ENCODE data around the gene DHCR7. TPM values are rescaled to one million over a fixed set of nuclear protein-coding genes. Genes with fewer than 3 reads are reported as not detected.

The DHCR7 gene
- polyA plus RNA-seq, 1 donor from 2014 or later: 30.1 TPM

GRCh38 chr11:71395774-71396173, 52.4 kb downstream of the DHCR7 start:
- Histone ChIP-seq H3K79me2 (replicated peaks; ENCODE audit: insufficient read depth, low read length) (no peaks in the 10 kb centered on the region), H3K27ac (ENCODE audit: low read length) (no peak overlapping the region), H3K9ac (ENCODE audit: low read length) (no peak overlapping the region), H3K4me2 (ENCODE audit: low read length) (no peak overlapping the region), H3K9me2 (ENCODE audit: insufficient read depth, low read length) (no peaks in the 10 kb centered on the region), H3K36me3 (ENCODE audit: insufficient read depth, low read length) (no peaks in the 10 kb centered on the region), H3K9me3 (ENCODE audit: low read length) (no peaks in the 10 kb centered on the region), H3K4me3 (ENCODE audit: low read length) (no peak overlapping the region), H3K27me3 (ENCODE audit: insufficient read depth, low read depth, low read length) (no peaks in the 10 kb centered on the region), H3F3A (ENCODE audit: insufficient read depth, low read length, poor library complexity, severe bottlenecking) (no peaks in the 10 kb centered on the region), H4K20me1 (ENCODE audit: insufficient read depth) (no peaks in the 10 kb centered on the region), H2AFZ (ENCODE audit: low read depth, low read length) (no peak overlapping the region)
- no peak for TF ChIP-seq EZH2 (IDR thresholded peaks at IDR 0.05; ENCODE audit: borderline replicate concordance, insufficient read depth, low read length, poor library complexity, severe bottlenecking)

GRCh38 chr11:71395263-71395560, 53.0 kb downstream of the DHCR7 start:
- no peak overlapping the region for H3K4me3 ChIP-seq (ENCODE audit: low read length)
- no peaks in the 10 kb centered on the region for H3K27me3 ChIP-seq (ENCODE audit: insufficient read depth, low read depth, low read length)
- no peaks in the 10 kb centered on the region for H3K9me2 ChIP-seq (ENCODE audit: insufficient read depth, low read length)
- TF ChIP-seq RAD21 (conservative IDR thresholded peaks at IDR 0.05): no peak
- no peak for TF ChIP-seq REST (IDR thresholded peaks at IDR 0.05; ENCODE audit: borderline replicate concordance)
- no peak for TF ChIP-seq CTCF (IDR thresholded peaks at IDR 0.05; ENCODE audit: poor library complexity, severe bottlenecking)
- no peak for TF ChIP-seq EP300 (conservative IDR thresholded peaks at IDR 0.05; ENCODE audit: poor library complexity, severe bottlenecking)
- TF ChIP-seq SMC3 (conservative IDR thresholded peaks at IDR 0.05; ENCODE audit: poor library complexity): no peak
- no peak overlapping the region for H3K4me2 ChIP-seq (ENCODE audit: low read length)
- H4K20me1 ChIP-seq (ENCODE audit: insufficient read depth): no peaks in the 10 kb centered on the region
- no peak overlapping the region for H2AFZ ChIP-seq (ENCODE audit: low read depth, low read length)
- no peaks in the 10 kb centered on the region for H3F3A ChIP-seq (ENCODE audit: insufficient read depth, low read length, poor library complexity, severe bottlenecking)
- H3K36me3 ChIP-seq (ENCODE audit: insufficient read depth, low read length): no peaks in the 10 kb centered on the region
- no peak overlapping the region for H3K9ac ChIP-seq (ENCODE audit: low read length)
- no peak overlapping the region for H3K27ac ChIP-seq (ENCODE audit: low read length)
- no peaks in the 10 kb centered on the region for H3K79me2 ChIP-seq (replicated peaks; ENCODE audit: insufficient read depth, low read length)
- no peaks in the 10 kb centered on the region for H3K9me3 ChIP-seq (ENCODE audit: low read length)

- Histone ChIP-seq H3K9me3 (ENCODE audit: low read length) (no peaks in the 10 kb centered on the region), H3K36me3 (ENCODE audit: insufficient read depth, low read length) (no peaks in the 10 kb centered on the region), H3F3A (ENCODE audit: insufficient read depth, low read length, poor library complexity, severe bottlenecking) (no peaks in the 10 kb centered on the region), H4K20me1 (ENCODE audit: insufficient read depth) (no peaks in the 10 kb centered on the region), H2AFZ (ENCODE audit: low read depth, low read length) (no peak overlapping the region), H3K27me3 (ENCODE audit: insufficient read depth, low read depth, low read length) (no peaks in the 10 kb centered on the region), H3K27ac (ENCODE audit: low read length) (no peak overlapping the region), H3K9me2 (ENCODE audit: insufficient read depth, low read length) (no peaks in the 10 kb centered on the region), H3K79me2 (replicated peaks; ENCODE audit: insufficient read depth, low read length) (no peaks in the 10 kb centered on the region), H3K4me2 (ENCODE audit: low read length) (no peak overlapping the region), H3K4me3 (ENCODE audit: low read length) (no peak overlapping the region), H3K9ac (ENCODE audit: low read length) (no peak overlapping the region)
- no peak for TF ChIP-seq REST (IDR thresholded peaks at IDR 0.05; ENCODE audit: borderline replicate concordance)
- no peak for TF ChIP-seq TAF1 (IDR thresholded peaks at IDR 0.05; ENCODE audit: low read depth)
- TF ChIP-seq EP300 (conservative IDR thresholded peaks at IDR 0.05; ENCODE audit: poor library complexity, severe bottlenecking): no peak
- no peak for TF ChIP-seq EZH2 (IDR thresholded peaks at IDR 0.05; ENCODE audit: borderline replicate concordance, insufficient read depth, low read length, poor library complexity, severe bottlenecking)
- TF ChIP-seq POLR2AphosphoS5 (IDR thresholded peaks at IDR 0.05): no peak
- TF ChIP-seq SMC3 (conservative IDR thresholded peaks at IDR 0.05; ENCODE audit: poor library complexity): no peak
- no peak for TF ChIP-seq MXI1 (conservative IDR thresholded peaks at IDR 0.05; ENCODE audit: poor library complexity, severe bottlenecking)
- TF ChIP-seq RAD21 (conservative IDR thresholded peaks at IDR 0.05): no peak
- no peak for TF ChIP-seq CTCF (IDR thresholded peaks at IDR 0.05; ENCODE audit: poor library complexity, severe bottlenecking)
Observed at GRCh38 chr11:71393283-71393682, 54.9 kb downstream of the DHCR7 start.
